Fibroblast of pulmonary artery (primary cell): ENCODE measurements around the gene MEF2B.
"Not testable (repeated sequence)": the region's sequence is repeated elsewhere in the genome, so short reads cannot be mapped to it uniquely, and the experiment has no call there.

Experiments
- DNase-seq: peaks from one replicate; pipeline ENCODE4 v3.0.0-alpha.2; 2010; ENCODE audit warnings: low read depth
- H3K4me3 ChIP-seq: replicated peaks from 2 replicates; pipeline ENCODE4 v1.5.1; 2011; ENCODE audit warnings: low read depth, mild to moderate bottlenecking, control low read depth, low read length, moderate library complexity
- CTCF ChIP-seq: IDR thresholded peaks from 2 replicates; pipeline ENCODE4 v1.5.1; 2011; ENCODE audit warnings: mild to moderate bottlenecking, control low read depth, low read length, inconsistent platforms; ENCODE audit errors: missing control alignments

MEF2B gene

GRCh38 chr19:19179548-19180441 lies 9.7 kb upstream of the MEF2B start:
- H3K4me3 ChIP-seq, result no peak overlapping the region
- TF ChIP-seq CTCF, result no peak
- DNase-seq, result no peak

- DNase-seq, result no peak
- TF ChIP-seq CTCF, result no peak
- H3K4me3 ChIP-seq, result no peak overlapping the region
Measured at GRCh38 chr19:19176950-19177349, 6.9 kb upstream of the MEF2B start.

- not testable (repeated sequence) for H3K4me3 ChIP-seq, DNase-seq
Measured at GRCh38 chr19:19173243-19173642, 3.2 kb upstream of the MEF2B start.

GRCh38 chr19:19171821-19172532 lies 1.9 kb upstream of the MEF2B start:
- no peak overlapping the region for H3K4me3 ChIP-seq
- DNase-seq, result peak; percentile 56

GRCh38 chr19:19170873-19171672 lies 1.0 kb upstream of the MEF2B start:
- no peak for DNase-seq
- TF ChIP-seq CTCF, result no peak
- H3K4me3 ChIP-seq, result no peak overlapping the region

More at GRCh38 chr19:19171821-19172532, 1.9 kb upstream of the MEF2B start:
- TF ChIP-seq CTCF, result no peak

GRCh38 chr19:19169236-19170052 lies 619 bp downstream of the MEF2B start:
- TF ChIP-seq CTCF, result no peak
- no peak for DNase-seq
- no peak overlapping the region for H3K4me3 ChIP-seq
